Hepatic stellate cell (primary cell): ENCODE data around the gene EDC3.
A peak's percentile ranks its signal among the peaks of the same experiment; 100 is the strongest.
"Not testable (repeated sequence)": the region's sequence is repeated elsewhere in the genome, so short reads cannot be mapped to it uniquely, and the experiment has no call there.

ENCODE experiments used
- DNase-seq: peaks from one replicate; pipeline ENCODE4 v3.0.0; 2011; ENCODE audit warnings: low spot score

The EDC3 gene

GRCh38 chr15:74695597-74696397 lies at the start of gene EDC3:
EDC3 (minus strand) TSS chr15:74696024; CDS start chr15:74675124, 20,900 bp downstream.
- peak; percentile 88 for DNase-seq

GRCh38 chr15:74742422-74742821 lies 46.6 kb upstream of the EDC3 start:
- DNase-seq: no peak

GRCh38 chr15:74738239-74738638 lies 42.4 kb upstream of the EDC3 start:
- not testable (repeated sequence) for DNase-seq

- no peak for DNase-seq
Measured at GRCh38 chr15:74735305-74735704, 39.5 kb upstream of the EDC3 start.

- DNase-seq: no peak
Measured at GRCh38 chr15:74733269-74733668, 37.4 kb upstream of the EDC3 start.

GRCh38 chr15:74732846-74733245 lies 37.0 kb upstream of the EDC3 start:
- no peak for DNase-seq

- no peak for DNase-seq
Measured at GRCh38 chr15:74730619-74731316, 34.9 kb upstream of the EDC3 start.

GRCh38 chr15:74729372-74729771 lies 33.5 kb upstream of the EDC3 start:
- not testable (repeated sequence) for DNase-seq

GRCh38 chr15:74728699-74729098 lies 32.9 kb upstream of the EDC3 start:
- DNase-seq: not testable (repeated sequence)

- DNase-seq: no peak
Measured at GRCh38 chr15:74727727-74728126, 31.9 kb upstream of the EDC3 start.

- DNase-seq: no peak
Measured at GRCh38 chr15:74726774-74727164, 30.9 kb upstream of the EDC3 start.

- DNase-seq: peak; percentile 58
Measured at GRCh38 chr15:74725845-74726773, 30.3 kb upstream of the EDC3 start.

- DNase-seq: no peak
Measured at GRCh38 chr15:74725225-74725774, 29.5 kb upstream of the EDC3 start, which contains the start of gene CYP1A1. CYP1A1 (minus strand) TSS chr15:74725528; CDS start chr15:74723097, 2,431 bp downstream.

- DNase-seq: no peak
Measured at GRCh38 chr15:74724570-74725224, 28.9 kb upstream of the EDC3 start.

- peak; percentile 78 for DNase-seq
Measured at GRCh38 chr15:74723754-74724334, 28.0 kb upstream of the EDC3 start.

- no peak for DNase-seq
Measured at GRCh38 chr15:74723187-74723586, 27.4 kb upstream of the EDC3 start.

GRCh38 chr15:74722591-74722990 lies 26.8 kb upstream of the EDC3 start:
- DNase-seq: no peak

GRCh38 chr15:74716651-74717050 lies 20.8 kb upstream of the EDC3 start:
- no peak for DNase-seq

GRCh38 chr15:74712311-74712710 lies 16.5 kb upstream of the EDC3 start:
- DNase-seq: no peak

- no peak for DNase-seq
Measured at GRCh38 chr15:74710319-74711094, 14.7 kb upstream of the EDC3 start.
